K562 (cell line): ENCODE measurements around the gene SGPL1.

Experiments
- EP300 ChIP-seq: IDR thresholded peaks from 2 replicates; pipeline ENCODE4 v1.6.1; 2012; ENCODE audit warnings: low read length, improper control_type of control experiment
- FOXA1 ChIP-seq: fragments of 450-650 bp; IDR thresholded peaks from 2 replicates; pipeline ENCODE4 v1.6.1; 2016; ENCODE audit warnings: mild to moderate bottlenecking, borderline replicate concordance
- GABPA ChIP-seq: fragments of 200-800 bp; sonication (Bioruptor generic); conservative IDR thresholded peaks from 2 replicates; pipeline ENCODE4 v1.6.1; 2016; ENCODE audit warnings: low read depth, missing genetic modification characterization, missing compliant biosample characterization
- RAD21 ChIP-seq, 2 experiments: fragments of 250-450 bp in 1 of 2; fragments of 450-650 bp in 1 of 2; sonication (Bioruptor Pico) in 1 of 2; formaldehyde crosslinking in 1 of 2; IDR thresholded peaks in 1 of 2; conservative IDR thresholded peaks in 1 of 2; 2 replicates each; pipeline versions ENCODE4 v1.4.0 to v1.8.0; 2020 to 2022; ENCODE audit warnings: mild to moderate bottlenecking in 2 of 2, moderate library complexity in 1 of 2
- STAG1 ChIP-seq: sonication (generic); formaldehyde crosslinking; IDR thresholded peaks from 2 replicates; pipeline ENCODE4 v1.5.0; 2020; ENCODE audit warnings: missing genetic modification reagents, borderline replicate concordance
- STAT5B ChIP-seq: fragments of 250-450 bp; sonication (Bioruptor Pico); IDR thresholded peaks from 2 replicates; pipeline ENCODE4 v1.8.0; 2021; ENCODE audit warnings: mild to moderate bottlenecking, inconsistent platforms
- TAF1 ChIP-seq: IDR thresholded peaks from 2 replicates; pipeline ENCODE4 v1.6.1; 2011; ENCODE audit warnings: mild to moderate bottlenecking, low read length, moderate library complexity; ENCODE audit not compliant: insufficient read depth, control insufficient read depth, severe bottlenecking; ENCODE audit errors: extremely low read depth
- ZBTB33 ChIP-seq: sonication (generic); formaldehyde crosslinking; IDR thresholded peaks from 2 replicates; pipeline ENCODE4 v1.8.1; 2023; ENCODE audit warnings: mild to moderate bottlenecking, missing genetic modification reagents

GRCh38 chr10:70903262-70903921 lies 87.6 kb downstream of the SGPL1 start:
- TF ChIP-seq STAG1 (CRISPR knock-in tag) (peak; percentile 89), GABPA (tag) (no peak), RAD21 (CRISPR knock-in tag; conservative IDR thresholded peaks at IDR 0.05 in 1 of 2, IDR thresholded peaks at IDR 0.05 in 1 of 2) (peak; percentile 79 to 94), EP300 (no peak), STAT5B (CRISPR knock-in tag) (no peak), ZBTB33 (CRISPR knock-in tag) (no peak), FOXA1 (no peak), TAF1 (no peak)
